ENCODE data around the gene KCNN3. TPM values are rescaled to one million over a fixed set of nuclear protein-coding genes. Genes with fewer than 3 reads are reported as not detected.

KCNN3 gene
- polyA plus RNA-seq, 1 donor from 2014 or later: 2.2 TPM

DNA sequence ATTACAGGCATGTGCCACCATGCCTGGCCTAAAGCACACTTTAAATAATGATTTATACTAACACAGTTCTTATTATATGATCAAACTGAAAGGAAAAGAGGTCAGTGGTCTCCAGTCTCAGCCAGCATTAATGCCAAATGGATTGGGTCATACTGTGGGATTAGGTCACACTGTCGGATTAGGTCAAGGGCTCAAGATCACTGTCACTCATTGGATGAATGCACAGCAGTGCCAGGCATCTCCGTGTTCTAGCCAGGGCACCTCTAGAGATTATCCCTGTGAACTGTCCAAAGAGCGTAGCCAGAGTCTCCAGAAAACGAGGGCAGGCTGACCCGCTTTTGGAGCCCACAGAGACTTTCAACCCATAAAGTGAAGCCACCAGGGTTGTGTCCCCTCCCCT lies 70.9 kb downstream of the KCNN3 start (continued):
- TF ChIP-seq EZH2 (IDR thresholded peaks at IDR 0.05; ENCODE audit: borderline replicate concordance, insufficient read depth, low read length, poor library complexity, severe bottlenecking) (no peak), TAF1 (IDR thresholded peaks at IDR 0.05; ENCODE audit: low read depth) (no peak), RAD21 (conservative IDR thresholded peaks at IDR 0.05) (no peak), SMC3 (conservative IDR thresholded peaks at IDR 0.05; ENCODE audit: poor library complexity) (no peak)

DNA sequence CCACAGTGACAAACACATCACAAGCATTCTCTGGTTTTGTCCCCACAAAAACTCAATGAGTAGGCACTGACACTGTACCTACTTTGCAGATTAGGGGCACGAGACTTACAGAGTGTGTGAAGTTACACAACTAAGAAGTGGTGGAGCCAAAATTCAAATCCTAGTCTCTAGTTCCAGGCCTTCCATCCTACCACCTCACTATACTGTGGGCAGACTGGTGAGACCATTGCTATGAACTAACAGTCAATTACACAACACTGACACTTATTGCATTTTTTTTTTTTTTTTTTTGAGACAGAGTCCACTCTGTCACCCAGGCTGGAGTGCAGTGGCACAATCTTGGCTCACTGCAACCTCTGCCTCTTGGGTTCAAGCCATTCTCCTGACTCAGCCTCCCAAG lies 71.4 kb downstream of the KCNN3 start:
- H3K36me3 ChIP-seq (ENCODE audit: insufficient read depth, low read length): no peaks in the 10 kb centered on the region
- H3K4me2 ChIP-seq (ENCODE audit: low read length): no peak overlapping the region
- H3K9ac ChIP-seq (ENCODE audit: low read length): no peak overlapping the region
- H3K27me3 ChIP-seq (ENCODE audit: insufficient read depth, low read depth, low read length): no peaks in the 10 kb centered on the region
- TF ChIP-seq POLR2AphosphoS5 (IDR thresholded peaks at IDR 0.05) (no peak), MXI1 (conservative IDR thresholded peaks at IDR 0.05; ENCODE audit: poor library complexity, severe bottlenecking) (no peak), TAF1 (IDR thresholded peaks at IDR 0.05; ENCODE audit: low read depth) (no peak), SMC3 (conservative IDR thresholded peaks at IDR 0.05; ENCODE audit: poor library complexity) (no peak), RAD21 (conservative IDR thresholded peaks at IDR 0.05) (no peak), EZH2 (IDR thresholded peaks at IDR 0.05; ENCODE audit: borderline replicate concordance, insufficient read depth, low read length, poor library complexity, severe bottlenecking) (no peak), EP300 (conservative IDR thresholded peaks at IDR 0.05; ENCODE audit: poor library complexity, severe bottlenecking) (no peak)
- TF ChIP-seq, protein P1, sequence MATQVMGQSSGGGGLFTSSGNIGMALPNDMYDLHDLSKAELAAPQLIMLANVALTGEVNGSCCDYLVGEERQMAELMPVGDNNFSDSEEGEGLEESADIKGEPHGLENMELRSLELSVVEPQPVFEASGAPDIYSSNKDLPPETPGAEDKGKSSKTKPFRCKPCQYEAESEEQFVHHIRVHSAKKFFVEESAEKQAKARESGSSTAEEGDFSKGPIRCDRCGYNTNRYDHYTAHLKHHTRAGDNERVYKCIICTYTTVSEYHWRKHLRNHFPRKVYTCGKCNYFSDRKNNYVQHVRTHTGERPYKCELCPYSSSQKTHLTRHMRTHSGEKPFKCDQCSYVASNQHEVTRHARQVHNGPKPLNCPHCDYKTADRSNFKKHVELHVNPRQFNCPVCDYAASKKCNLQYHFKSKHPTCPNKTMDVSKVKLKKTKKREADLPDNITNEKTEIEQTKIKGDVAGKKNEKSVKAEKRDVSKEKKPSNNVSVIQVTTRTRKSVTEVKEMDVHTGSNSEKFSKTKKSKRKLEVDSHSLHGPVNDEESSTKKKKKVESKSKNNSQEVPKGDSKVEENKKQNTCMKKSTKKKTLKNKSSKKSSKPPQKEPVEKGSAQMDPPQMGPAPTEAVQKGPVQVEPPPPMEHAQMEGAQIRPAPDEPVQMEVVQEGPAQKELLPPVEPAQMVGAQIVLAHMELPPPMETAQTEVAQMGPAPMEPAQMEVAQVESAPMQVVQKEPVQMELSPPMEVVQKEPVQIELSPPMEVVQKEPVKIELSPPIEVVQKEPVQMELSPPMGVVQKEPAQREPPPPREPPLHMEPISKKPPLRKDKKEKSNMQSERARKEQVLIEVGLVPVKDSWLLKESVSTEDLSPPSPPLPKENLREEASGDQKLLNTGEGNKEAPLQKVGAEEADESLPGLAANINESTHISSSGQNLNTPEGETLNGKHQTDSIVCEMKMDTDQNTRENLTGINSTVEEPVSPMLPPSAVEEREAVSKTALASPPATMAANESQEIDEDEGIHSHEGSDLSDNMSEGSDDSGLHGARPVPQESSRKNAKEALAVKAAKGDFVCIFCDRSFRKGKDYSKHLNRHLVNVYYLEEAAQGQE (IDR thresholded peaks at IDR 0.05; ENCODE audit: borderline replicate concordance): no peak
- TF ChIP-seq, protein P2, sequence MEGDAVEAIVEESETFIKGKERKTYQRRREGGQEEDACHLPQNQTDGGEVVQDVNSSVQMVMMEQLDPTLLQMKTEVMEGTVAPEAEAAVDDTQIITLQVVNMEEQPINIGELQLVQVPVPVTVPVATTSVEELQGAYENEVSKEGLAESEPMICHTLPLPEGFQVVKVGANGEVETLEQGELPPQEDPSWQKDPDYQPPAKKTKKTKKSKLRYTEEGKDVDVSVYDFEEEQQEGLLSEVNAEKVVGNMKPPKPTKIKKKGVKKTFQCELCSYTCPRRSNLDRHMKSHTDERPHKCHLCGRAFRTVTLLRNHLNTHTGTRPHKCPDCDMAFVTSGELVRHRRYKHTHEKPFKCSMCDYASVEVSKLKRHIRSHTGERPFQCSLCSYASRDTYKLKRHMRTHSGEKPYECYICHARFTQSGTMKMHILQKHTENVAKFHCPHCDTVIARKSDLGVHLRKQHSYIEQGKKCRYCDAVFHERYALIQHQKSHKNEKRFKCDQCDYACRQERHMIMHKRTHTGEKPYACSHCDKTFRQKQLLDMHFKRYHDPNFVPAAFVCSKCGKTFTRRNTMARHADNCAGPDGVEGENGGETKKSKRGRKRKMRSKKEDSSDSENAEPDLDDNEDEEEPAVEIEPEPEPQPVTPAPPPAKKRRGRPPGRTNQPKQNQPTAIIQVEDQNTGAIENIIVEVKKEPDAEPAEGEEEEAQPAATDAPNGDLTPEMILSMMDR (IDR thresholded peaks at IDR 0.05; ENCODE audit: poor library complexity, severe bottlenecking): no peak
- H3K9me3 ChIP-seq (ENCODE audit: low read length): no peaks in the 10 kb centered on the region
- no peak overlapping the region for H2AFZ ChIP-seq (ENCODE audit: low read depth, low read length)
- H3K27ac ChIP-seq (ENCODE audit: low read length): no peak overlapping the region
- no peaks in the 10 kb centered on the region for H4K20me1 ChIP-seq (ENCODE audit: insufficient read depth)
- no peaks in the 10 kb centered on the region for H3K79me2 ChIP-seq (replicated peaks; ENCODE audit: insufficient read depth, low read length)
- no peaks in the 10 kb centered on the region for H3K9me2 ChIP-seq (ENCODE audit: insufficient read depth, low read length)
- H3K4me3 ChIP-seq (ENCODE audit: low read length): no peak overlapping the region
- no peaks in the 10 kb centered on the region for H3F3A ChIP-seq (ENCODE audit: insufficient read depth, low read length, poor library complexity, severe bottlenecking)

DNA sequence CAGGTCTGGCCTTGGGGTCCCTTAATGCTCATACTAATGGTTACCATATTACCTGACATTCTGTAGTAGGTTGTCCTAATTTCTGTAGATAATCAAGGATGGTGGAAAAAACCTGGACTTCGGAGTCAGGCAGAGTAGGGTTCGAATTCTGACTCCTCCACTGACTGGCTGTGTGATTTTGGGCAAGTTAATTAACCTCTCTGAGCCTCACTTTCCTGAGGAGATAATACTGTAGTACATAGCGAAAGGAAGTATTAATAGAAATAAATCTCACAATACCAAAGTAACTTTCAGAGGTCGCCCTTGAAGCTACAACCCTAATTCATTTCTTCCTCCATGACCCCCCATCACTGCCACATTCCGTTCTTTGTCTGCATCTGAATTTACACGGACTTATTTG lies 72.9 kb downstream of the KCNN3 start:
- Histone ChIP-seq H3K9ac (ENCODE audit: low read length) (no peak overlapping the region), H3K4me2 (ENCODE audit: low read length) (no peak overlapping the region), H3K36me3 (ENCODE audit: insufficient read depth, low read length) (no peaks in the 10 kb centered on the region), H3K79me2 (replicated peaks; ENCODE audit: insufficient read depth, low read length) (no peaks in the 10 kb centered on the region), H3K4me3 (ENCODE audit: low read length) (no peak overlapping the region), H4K20me1 (ENCODE audit: insufficient read depth) (no peaks in the 10 kb centered on the region), H3K9me3 (ENCODE audit: low read length) (no peaks in the 10 kb centered on the region), H3K9me2 (ENCODE audit: insufficient read depth, low read length) (no peaks in the 10 kb centered on the region), H3F3A (ENCODE audit: insufficient read depth, low read length, poor library complexity, severe bottlenecking) (no peaks in the 10 kb centered on the region), H3K27ac (ENCODE audit: low read length) (no peak overlapping the region), H3K27me3 (ENCODE audit: insufficient read depth, low read depth, low read length) (no peaks in the 10 kb centered on the region), H2AFZ (ENCODE audit: low read depth, low read length) (no peak overlapping the region)
- TF ChIP-seq MXI1 (conservative IDR thresholded peaks at IDR 0.05; ENCODE audit: poor library complexity, severe bottlenecking) (no peak), SMC3 (conservative IDR thresholded peaks at IDR 0.05; ENCODE audit: poor library complexity) (no peak), EP300 (conservative IDR thresholded peaks at IDR 0.05; ENCODE audit: poor library complexity, severe bottlenecking) (no peak), EZH2 (IDR thresholded peaks at IDR 0.05; ENCODE audit: borderline replicate concordance, insufficient read depth, low read length, poor library complexity, severe bottlenecking) (no peak), TAF1 (IDR thresholded peaks at IDR 0.05; ENCODE audit: low read depth) (no peak), POLR2AphosphoS5 (IDR thresholded peaks at IDR 0.05) (no peak), RAD21 (conservative IDR thresholded peaks at IDR 0.05) (no peak)
- TF ChIP-seq, protein P1 (IDR thresholded peaks at IDR 0.05; ENCODE audit: borderline replicate concordance): no peak
- TF ChIP-seq, protein P2 (IDR thresholded peaks at IDR 0.05; ENCODE audit: poor library complexity, severe bottlenecking): no peak
